ENCODE data around the gene ABCC10. TPM values are rescaled to one million over a fixed set of nuclear protein-coding genes. Genes with fewer than 3 reads are reported as not detected.

Gene ABCC10
- total RNA-seq, 1 experiment from 2014 or later, result 28.4 TPM

DNA sequence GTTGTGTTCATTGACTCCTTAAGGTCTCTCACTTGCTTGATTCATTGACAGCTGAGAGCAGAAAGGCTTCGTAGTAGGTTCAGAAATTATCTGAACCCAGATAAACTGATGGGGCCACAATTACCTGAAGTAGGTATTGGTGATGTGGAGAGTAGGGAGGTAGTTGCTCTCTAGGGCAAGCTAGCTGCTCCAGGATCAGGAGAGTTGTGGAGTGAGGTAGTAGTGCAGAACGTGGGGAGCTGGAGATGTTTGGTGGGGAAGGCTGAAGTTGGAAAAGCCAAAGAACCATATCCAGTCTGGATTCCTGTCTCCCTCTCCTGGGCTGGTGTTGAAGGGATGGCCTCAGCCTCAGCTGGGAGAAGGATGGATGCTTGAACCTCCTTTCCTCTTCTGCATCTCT lies 65.9 kb downstream of the ABCC10 start:
- TF ChIP-seq EZH2 (IDR thresholded peaks at IDR 0.05; ENCODE audit: low read depth), result no peak
- TF ChIP-seq, protein P1, sequence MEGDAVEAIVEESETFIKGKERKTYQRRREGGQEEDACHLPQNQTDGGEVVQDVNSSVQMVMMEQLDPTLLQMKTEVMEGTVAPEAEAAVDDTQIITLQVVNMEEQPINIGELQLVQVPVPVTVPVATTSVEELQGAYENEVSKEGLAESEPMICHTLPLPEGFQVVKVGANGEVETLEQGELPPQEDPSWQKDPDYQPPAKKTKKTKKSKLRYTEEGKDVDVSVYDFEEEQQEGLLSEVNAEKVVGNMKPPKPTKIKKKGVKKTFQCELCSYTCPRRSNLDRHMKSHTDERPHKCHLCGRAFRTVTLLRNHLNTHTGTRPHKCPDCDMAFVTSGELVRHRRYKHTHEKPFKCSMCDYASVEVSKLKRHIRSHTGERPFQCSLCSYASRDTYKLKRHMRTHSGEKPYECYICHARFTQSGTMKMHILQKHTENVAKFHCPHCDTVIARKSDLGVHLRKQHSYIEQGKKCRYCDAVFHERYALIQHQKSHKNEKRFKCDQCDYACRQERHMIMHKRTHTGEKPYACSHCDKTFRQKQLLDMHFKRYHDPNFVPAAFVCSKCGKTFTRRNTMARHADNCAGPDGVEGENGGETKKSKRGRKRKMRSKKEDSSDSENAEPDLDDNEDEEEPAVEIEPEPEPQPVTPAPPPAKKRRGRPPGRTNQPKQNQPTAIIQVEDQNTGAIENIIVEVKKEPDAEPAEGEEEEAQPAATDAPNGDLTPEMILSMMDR (conservative IDR thresholded peaks at IDR 0.05), result no peak
- H3K4me3 ChIP-seq, result no peak overlapping the region
- DNase-seq, result no peak
- H4K20me1 ChIP-seq (ENCODE audit: insufficient read depth), result 0 out of 2 replicates have a peak, but pooled peaks cover 14% of the 10 kb centered on the region
- peaks cover 27% of the 10 kb centered on the region; the same call in 1 of the 2 replicates for H3F3A ChIP-seq (ENCODE audit: insufficient read depth, low read depth)
- POLR2A ChIA-PET (ENCODE audit: unreplicated experiment), result no interaction called here
- H3K27ac ChIP-seq, result no peak overlapping the region
- H3K4me1 ChIP-seq (replicated peaks; ENCODE audit: insufficient read depth), result peaks cover 31% of the 10 kb centered on the region
- no peaks in the 10 kb centered on the region for H3K9me2 ChIP-seq (ENCODE audit: insufficient read depth)
- no peak overlapping the region for H3K4me2 ChIP-seq
- H3K9me3 ChIP-seq (ENCODE audit: insufficient read depth, low read depth), result no peaks in the 10 kb centered on the region
- CTCF ChIA-PET, result no interaction called here
- H2AFZ ChIP-seq, result no peak overlapping the region
- no peaks in the 10 kb centered on the region for H3K36me3 ChIP-seq (ENCODE audit: low read depth)
- peaks cover 4% of the 10 kb centered on the region; the same call in 1 of the 2 replicates for H3K79me2 ChIP-seq (ENCODE audit: low read depth)
- BruUV-seq (replicated peaks), result no TSS peak
- intact Hi-C loops (cut with micrococcal nuclease; ENCODE audit: unreplicated experiment), result loop anchor here (10.0 kb wide), 2 partner anchors 58 to 318 kb away; partner anchors contain the start of gene SRF
- H3K27me3 ChIP-seq (ENCODE audit: insufficient read depth, low read depth), result no peaks in the 10 kb centered on the region

- TF ChIP-seq EZH2 (IDR thresholded peaks at IDR 0.05; ENCODE audit: low read depth), result no peak
- TF ChIP-seq, protein P1 (conservative IDR thresholded peaks at IDR 0.05), result no peak
- H3K27me3 ChIP-seq (ENCODE audit: insufficient read depth, low read depth), result no peaks in the 10 kb centered on the region
- peaks cover 31% of the 10 kb centered on the region for H3K4me1 ChIP-seq (replicated peaks; ENCODE audit: insufficient read depth)
- H2AFZ ChIP-seq, result no peak overlapping the region
- H3K4me3 ChIP-seq, result no peak overlapping the region
- no peaks in the 10 kb centered on the region for H3K9me2 ChIP-seq (ENCODE audit: insufficient read depth)
- H3K79me2 ChIP-seq (ENCODE audit: low read depth), result peaks cover 4% of the 10 kb centered on the region; the same call in 1 of the 2 replicates
- no peak overlapping the region for H3K4me2 ChIP-seq
- no peak overlapping the region for H3K27ac ChIP-seq
- H3K9me3 ChIP-seq (ENCODE audit: insufficient read depth, low read depth), result no peaks in the 10 kb centered on the region
- H3K36me3 ChIP-seq (ENCODE audit: low read depth), result 0 out of 2 replicates have a peak, but pooled peaks cover 3% of the 10 kb centered on the region
- POLR2A ChIA-PET (ENCODE audit: unreplicated experiment), result no interaction called here
- intact Hi-C loops (cut with micrococcal nuclease; ENCODE audit: unreplicated experiment), result loop anchor here (10.0 kb wide), 2 partner anchors 59 to 319 kb away; partner anchors contain the start of gene SRF
- CTCF ChIA-PET, result no interaction called here
- H3F3A ChIP-seq (ENCODE audit: insufficient read depth, low read depth), result peaks cover 27% of the 10 kb centered on the region; the same call in 1 of the 2 replicates
- DNase-seq, result no peak
- H4K20me1 ChIP-seq (ENCODE audit: insufficient read depth), result 0 out of 2 replicates have a peak, but pooled peaks cover 13% of the 10 kb centered on the region
- no TSS peak for BruUV-seq (replicated peaks)
These were observed 66.5 kb downstream of the ABCC10 start for GRCh38 chr6:43493833-43494232.

DNA sequence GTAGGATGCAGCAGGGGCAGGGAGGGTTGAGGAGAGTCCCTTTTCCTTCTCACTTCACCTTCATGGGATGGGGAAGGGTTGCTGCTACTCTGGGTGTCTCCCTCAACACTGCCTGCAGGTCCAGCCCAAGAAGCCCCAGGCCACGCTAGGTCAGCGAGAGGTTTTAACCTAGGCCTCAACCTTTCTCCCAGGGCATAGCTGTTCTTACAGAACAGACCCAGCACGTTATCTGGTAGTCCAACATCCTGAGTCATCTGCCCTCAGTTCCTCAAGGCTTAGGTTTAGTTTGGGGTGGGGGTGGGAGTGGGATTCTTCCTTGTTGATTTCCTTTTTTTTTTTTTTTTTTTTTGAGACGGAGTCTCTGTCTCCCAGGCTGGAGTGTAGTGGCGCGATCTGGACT lies 67.0 kb downstream of the ABCC10 start:
- Histone ChIP-seq H3K27ac (no peak overlapping the region), H2AFZ (no peak overlapping the region), H3F3A (ENCODE audit: insufficient read depth, low read depth) (peaks cover 27% of the 10 kb centered on the region; the same call in 1 of the 2 replicates), H3K79me2 (ENCODE audit: low read depth) (peaks cover 4% of the 10 kb centered on the region; the same call in 1 of the 2 replicates), H4K20me1 (ENCODE audit: insufficient read depth) (0 out of 2 replicates have a peak, but pooled peaks cover 11% of the 10 kb centered on the region), H3K27me3 (ENCODE audit: insufficient read depth, low read depth) (no peaks in the 10 kb centered on the region), H3K4me3 (no peak overlapping the region), H3K4me2 (no peak overlapping the region), H3K9me3 (ENCODE audit: insufficient read depth, low read depth) (no peaks in the 10 kb centered on the region), H3K4me1 (replicated peaks; ENCODE audit: insufficient read depth) (peaks cover 31% of the 10 kb centered on the region), H3K9me2 (ENCODE audit: insufficient read depth) (no peaks in the 10 kb centered on the region), H3K36me3 (ENCODE audit: low read depth) (0 out of 2 replicates have a peak, but pooled peaks cover 8% of the 10 kb centered on the region)
- no TSS peak for BruUV-seq (replicated peaks)
- DNase-seq, result no peak
- intact Hi-C loops (cut with micrococcal nuclease; ENCODE audit: unreplicated experiment), result loop anchor here (10.0 kb wide), 2 partner anchors 60 to 320 kb away; partner anchors contain the start of gene SRF
- ChIA-PET POLR2A (ENCODE audit: unreplicated experiment) (interaction anchor here (0.6 kb wide), 1 partner anchor 123 kb away, joined by 3 read pairs; no protein-coding TSS in a partner anchor), CTCF (interaction anchor here (2.8 kb wide), 1 partner anchor 13 kb away, joined by 8 read pairs; no protein-coding TSS in a partner anchor)
- TF ChIP-seq EZH2 (IDR thresholded peaks at IDR 0.05; ENCODE audit: low read depth), result no peak
- TF ChIP-seq, protein P1 (conservative IDR thresholded peaks at IDR 0.05), result no peak
